Suprapubic skin (tissue), 4 donors: ENCODE data around the gene PCYOX1L.

Experiments
- CTCF ChIP-seq, 2 donors: fragments of 200-600 bp in 1 of 2; fragments of 450-650 bp in 1 of 2; sonication (generic) in 1 of 2; IDR thresholded peaks; one replicate each; pipeline ENCODE4 v1.5.1; 2016 to 2019; ENCODE audit warnings: antibody characterized with exemption in 2 of 2, mild to moderate bottlenecking in 1 of 2, moderate library complexity in 1 of 2
- EP300 ChIP-seq: sonication (generic); formaldehyde crosslinking; IDR thresholded peaks from one replicate; pipeline ENCODE4 v1.6.1; 2017; ENCODE audit warnings: antibody characterized with exemption
- POLR2A ChIP-seq, 2 donors: fragments of 450-650 bp; IDR thresholded peaks; one replicate each; pipeline ENCODE4 v1.6.1; 2017; ENCODE audit warnings: antibody characterized with exemption in 2 of 2, mild to moderate bottlenecking in 2 of 2, moderate library complexity in 2 of 2
- POLR2AphosphoS5 ChIP-seq, 3 donors: sonication (generic); formaldehyde crosslinking; IDR thresholded peaks; one replicate each; pipeline ENCODE4 v1.6.1; 2017; ENCODE audit warnings: antibody characterized with exemption in 3 of 3

DNA sequence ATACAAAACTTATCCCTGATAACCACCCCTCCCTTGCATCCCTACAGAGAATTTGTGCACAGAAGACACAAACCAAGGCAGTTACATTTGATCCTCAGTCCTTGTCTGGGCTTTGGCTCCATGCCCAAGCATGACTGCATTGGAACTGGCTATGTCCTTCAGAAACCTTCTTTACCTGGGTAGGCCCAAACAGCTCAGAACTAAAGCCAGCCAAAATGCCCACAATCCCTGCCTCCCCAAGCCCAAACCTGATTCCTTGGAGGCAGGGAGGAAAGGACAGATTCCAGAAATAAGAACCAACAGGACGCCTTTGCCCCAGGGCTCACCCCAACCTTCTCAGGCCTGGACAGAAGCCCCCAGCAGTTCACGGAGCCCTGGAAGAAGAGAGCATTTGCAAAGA lies 13.0 kb downstream of the PCYOX1L start:
- TF ChIP-seq POLR2AphosphoS5 (IDR thresholded peaks at IDR 0.05) (no peak), POLR2A (IDR thresholded peaks at IDR 0.05) (no peak), CTCF (IDR thresholded peaks at IDR 0.05) (no peak), EP300 (no peak)
